HepG2 (cell line): Measurements from ENCODE around the gene SDK1. TPM values are rescaled to one million over a fixed set of nuclear protein-coding genes. Genes with fewer than 3 reads are reported as not detected.

Source experiments
- GFI1 ChIP-seq: sonication (generic); formaldehyde crosslinking; IDR thresholded peaks from 2 replicates; pipeline ENCODE4 v1.5.0; 2020; ENCODE audit warnings: missing genetic modification reagents, mild to moderate bottlenecking, borderline replicate concordance
- HOXA3 ChIP-seq: sonication (generic); formaldehyde crosslinking; IDR thresholded peaks from 2 replicates; pipeline ENCODE4 v1.5.0; 2020; ENCODE audit warnings: missing genetic modification reagents
- ISX ChIP-seq: sonication (generic); formaldehyde crosslinking; conservative IDR thresholded peaks from 2 replicates; pipeline ENCODE4 v1.5.0; 2020; ENCODE audit warnings: missing genetic modification reagents
- PHF21A ChIP-seq: sonication (generic); formaldehyde crosslinking; IDR thresholded peaks from 2 replicates; pipeline ENCODE4 v1.5.0; 2020; ENCODE audit warnings: mild to moderate bottlenecking, missing genetic modification reagents
- POGK ChIP-seq: sonication (generic); formaldehyde crosslinking; conservative IDR thresholded peaks from 2 replicates; pipeline ENCODE4 v1.8.0; 2022; ENCODE audit warnings: mild to moderate bottlenecking, moderate library complexity, missing genetic modification reagents
- SKI ChIP-seq: fragments of 450-650 bp; IDR thresholded peaks from one replicate; pipeline ENCODE4 v1.6.1; 2018; ENCODE audit warnings: mild to moderate bottlenecking; ENCODE audit not compliant: partially characterized antibody
- SKIL ChIP-seq: sonication (generic); formaldehyde crosslinking; IDR thresholded peaks from 2 replicates; pipeline ENCODE4 v1.8.0; 2022; ENCODE audit warnings: missing genetic modification reagents, mild to moderate bottlenecking, moderate library complexity, borderline replicate concordance
- ZFP62 ChIP-seq: sonication (generic); formaldehyde crosslinking; IDR thresholded peaks from 2 replicates; pipeline ENCODE4 v1.4.0; 2020; ENCODE audit warnings: missing genetic modification reagents
- ZNF33B ChIP-seq: sonication (generic); formaldehyde crosslinking; IDR thresholded peaks from 2 replicates; pipeline ENCODE4 v1.5.1; 2020; ENCODE audit warnings: mild to moderate bottlenecking, missing genetic modification reagents
- ZNF501 ChIP-seq: sonication (generic); formaldehyde crosslinking; IDR thresholded peaks from 2 replicates; pipeline ENCODE4 v1.5.1; 2020; ENCODE audit warnings: mild to moderate bottlenecking, moderate library complexity, missing genetic modification reagents
- ZNF615 ChIP-seq: sonication (generic); formaldehyde crosslinking; IDR thresholded peaks from 2 replicates; pipeline ENCODE4 v1.5.0; 2020; ENCODE audit warnings: mild to moderate bottlenecking, missing genetic modification reagents, borderline replicate concordance
- polyA plus RNA-seq, 8 experiments: library from polyadenylated mRNA; depleted of rRNA in 3 of 8; stranded (reverse) in 7 of 8; unstranded in 1 of 8; fragments of >200 nt; fragmentation: Illumina TruSeq in 4 of 8; extraction: Trizol in 4 of 8; gene quantifications; 2 replicates each; pipeline versions ENCODE4 v1.2.1 to v1.2.3, GENCODE V29; 2011 to 2016; ENCODE audit warnings: low read depth in 4 of 8, missing spikeins in 1 of 8, mixed read lengths in 1 of 8; ENCODE audit not compliant: insufficient read depth in 1 of 8
- total RNA-seq, 5 experiments: library from RNA; depleted of rRNA; stranded (reverse); fragments of >200 nt; fragmentation: Illumina TruSeq; extraction: Trizol; gene quantifications; 2 replicates each; pipeline ENCODE4 v1.2.3, GENCODE V29; 2016; ENCODE audit warnings: low read depth in 1 of 5

The SDK1 gene
- total and polyA plus RNA-seq, 2 of the 13 experiments (the other 11 are each of a cell fraction or from before 2014, with no cell fraction given): 0.35 to 2.4 TPM

DNA sequence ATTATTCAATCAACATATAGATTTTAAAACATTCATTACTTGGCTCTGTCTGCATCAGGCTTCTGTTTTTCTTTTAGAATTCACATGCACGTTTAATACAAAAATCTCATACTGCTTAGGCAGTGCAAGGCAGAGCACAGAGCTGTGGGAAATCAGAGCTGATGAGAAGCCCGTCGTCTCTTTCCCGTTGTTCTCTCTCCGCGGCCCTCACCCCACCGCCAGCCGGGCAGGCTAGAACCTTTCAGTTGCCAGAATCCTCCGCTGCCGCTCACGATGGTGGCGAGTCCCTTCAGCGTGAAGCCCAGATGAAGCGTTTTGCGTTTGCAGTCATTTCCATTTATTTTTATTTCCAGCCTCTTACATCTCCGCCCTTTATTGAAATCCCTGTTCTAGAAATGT is 648.2 kb downstream of the SDK1 start (continued):
- TF ChIP-seq SKIL (CRISPR knock-in tag) (no peak), POGK (no peak), ISX (CRISPR knock-in tag) (no peak), ZNF615 (CRISPR knock-in tag) (no peak), ZFP62 (no peak), GFI1 (CRISPR knock-in tag) (no peak), ZNF501 (CRISPR knock-in tag) (no peak), ZNF33B (CRISPR knock-in tag) (no peak), PHF21A (CRISPR knock-in tag) (no peak), SKI (no peak), HOXA3 (CRISPR knock-in tag) (no peak)
